ENCODE measurements around the gene TCEAL8. TPM values are rescaled to one million over a fixed set of nuclear protein-coding genes. Genes with fewer than 3 reads are reported as not detected.

Gene TCEAL8
- total and polyA plus RNA-seq, 10 of the 15 experiments (the other 5 are each of a cell fraction or from before 2014, with no cell fraction given): 28.4 to 123 (median 58.7) TPM

GRCh38 chrX:103254171-103254824 is 657 bp downstream of the TCEAL8 start (continued):
- TF ChIP-seq PKNOX1 (IDR thresholded peaks at IDR 0.05): peak; percentile 72
- TF ChIP-seq KAT2A (conservative IDR thresholded peaks at IDR 0.05; ENCODE audit: control insufficient read depth, low read depth, low read length): no peak
- TF ChIP-seq CREB1 (IDR thresholded peaks at IDR 0.05; ENCODE audit: low read depth): 0 out of 2 replicates have a peak, but pooled peaks have one; percentile 21
- 0 out of 2 replicates have a peak, but pooled peaks have one; percentile 30 for TF ChIP-seq CHD2 (IDR thresholded peaks at IDR 0.05; ENCODE audit: borderline replicate concordance, low read depth, low read length)
- TF ChIP-seq PBX3 (IDR thresholded peaks at IDR 0.05; ENCODE audit: insufficient replicate concordance, low read depth, low read length): peak; percentile 10
- no peak; the same call in 1 of the 2 replicates for TF ChIP-seq TAF1 (IDR thresholded peaks at IDR 0.05; ENCODE audit: borderline replicate concordance, low read depth, low read length)

- in situ Hi-C loops (cut with MboI) (no loop called here), intact Hi-C loops (cut with micrococcal nuclease; ENCODE audit: unreplicated experiment) (no loop called here)
- POLR2A ChIA-PET: no interaction called here
- Histone ChIP-seq H3K27ac (ENCODE audit: control insufficient read depth, insufficient read depth) (peak overlapping the region; percentile 72), H3K4me1 (ENCODE audit: control insufficient read depth, insufficient read depth, low read length) (peaks cover 3% of the 10 kb centered on the region; the same call in 1 of the 2 replicates), H3K4me3 (peak overlapping the region; percentile 69), H3K9ac (ENCODE audit: control insufficient read depth, insufficient read depth, low read length) (peak overlapping the region; percentile 80), H2AFZ (ENCODE audit: control insufficient read depth, low read depth, low read length) (no peak overlapping the region), H3K79me2 (ENCODE audit: control insufficient read depth, insufficient read depth, low read length) (peaks cover 8% of the 10 kb centered on the region), H3K9me3 (replicated peaks; ENCODE audit: control insufficient read depth, insufficient read depth, low read length) (no peaks in the 10 kb centered on the region), H3K36me3 (ENCODE audit: control insufficient read depth in 2 of 2, insufficient read depth in 2 of 2, low read length in 1 of 2) (no peaks in the 10 kb centered on the region), H3K4me2 (ENCODE audit: control insufficient read depth, insufficient read depth) (peak overlapping the region; percentile 81), H4K20me1 (ENCODE audit: control insufficient read depth, insufficient read depth) (no peaks in the 10 kb centered on the region; the same call in 1 of the 2 replicates), H3K27me3 (replicated peaks in 1 of 2; ENCODE audit: control insufficient read depth in 2 of 2, insufficient read depth in 2 of 2, low read length in 1 of 2) (no peaks in the 10 kb centered on the region)
- WGBS (ENCODE audit: insufficient coverage, insufficient replicate concordance, low lambda C conversion rate, missing lambda C conversion rate): 52% methylated on average over 8 of the region's 8 CpGs
- SMC1A ChIA-PET (ENCODE audit: uncharacterized antibody, unreplicated experiment): interaction anchor here (0.7 to 1.2 kb wide), 2 partner anchors 42 to 302 kb away, joined by 3 read pairs; no protein-coding TSS in a partner anchor
- TF ChIP-seq CBFB (IDR thresholded peaks at IDR 0.05; ENCODE audit: low read depth) (no peak), BMI1 (IDR thresholded peaks at IDR 0.05; ENCODE audit: borderline replicate concordance) (no peak), TCF3 (IDR thresholded peaks at IDR 0.05; ENCODE audit: borderline replicate concordance, insufficient read depth, low read depth, low read length) (no peak), ZNF217 (IDR thresholded peaks at IDR 0.05) (no peak), TBL1XR1 (IDR thresholded peaks at IDR 0.05; ENCODE audit: low read depth, low read length) (no peak), POLR2AphosphoS2 (IDR thresholded peaks at IDR 0.05; ENCODE audit: low read depth, low read length) (no peak), SMC3 (IDR thresholded peaks at IDR 0.05; ENCODE audit: borderline replicate concordance, low read length) (no peak), HDAC2 (IDR thresholded peaks at IDR 0.05) (no peak), NKRF (conservative IDR thresholded peaks at IDR 0.05) (no peak), JUNB (IDR thresholded peaks at IDR 0.05) (no peak), BACH1 (IDR thresholded peaks at IDR 0.05; ENCODE audit: borderline replicate concordance) (no peak), PAX8 (IDR thresholded peaks at IDR 0.05) (no peak), ZNF274 (IDR thresholded peaks at IDR 0.05; ENCODE audit: insufficient read depth, insufficient read length) (no peak)
- TSS peak; percentile 82 for BruUV-seq (replicated peaks)
- RAD21 ChIA-PET (ENCODE audit: unreplicated experiment): no interaction called here
- FAIRE-seq (no peak), ATAC-seq (no peak), DNase-seq (ENCODE audit: low read depth, low spot score) (no peak)
- CTCF ChIA-PET: interaction anchor here (1.2 kb wide), 1 partner anchor 42 kb away, joined by 3 read pairs; no protein-coding TSS in a partner anchor
These were observed 1.3 kb downstream of the TCEAL8 start for GRCh38 chrX:103253608-103254007.

Data from GM12878 (cell line).